Measurements from ENCODE around the gene NSRP1. TPM values are rescaled to one million over a fixed set of nuclear protein-coding genes. Genes with fewer than 3 reads are reported as not detected.
A peak's percentile ranks its signal among the peaks of the same experiment; 100 is the strongest.
"Not testable (repeated sequence)": the region's sequence is repeated elsewhere in the genome, so short reads cannot be mapped to it uniquely, and the experiment has no call there.

Gene NSRP1
- 19.5 TPM for total RNA-seq
- long read RNA-seq, transcript NSRP1-201 (7 exons, 2,541 nt) = major isoform, 12 of 17 reads
- long read RNA-seq, partial matches to known transcripts = 4 of 17 reads
- long read RNA-seq, other reads (novel, unspliced or antisense) = 0 of 17 reads

DNA sequence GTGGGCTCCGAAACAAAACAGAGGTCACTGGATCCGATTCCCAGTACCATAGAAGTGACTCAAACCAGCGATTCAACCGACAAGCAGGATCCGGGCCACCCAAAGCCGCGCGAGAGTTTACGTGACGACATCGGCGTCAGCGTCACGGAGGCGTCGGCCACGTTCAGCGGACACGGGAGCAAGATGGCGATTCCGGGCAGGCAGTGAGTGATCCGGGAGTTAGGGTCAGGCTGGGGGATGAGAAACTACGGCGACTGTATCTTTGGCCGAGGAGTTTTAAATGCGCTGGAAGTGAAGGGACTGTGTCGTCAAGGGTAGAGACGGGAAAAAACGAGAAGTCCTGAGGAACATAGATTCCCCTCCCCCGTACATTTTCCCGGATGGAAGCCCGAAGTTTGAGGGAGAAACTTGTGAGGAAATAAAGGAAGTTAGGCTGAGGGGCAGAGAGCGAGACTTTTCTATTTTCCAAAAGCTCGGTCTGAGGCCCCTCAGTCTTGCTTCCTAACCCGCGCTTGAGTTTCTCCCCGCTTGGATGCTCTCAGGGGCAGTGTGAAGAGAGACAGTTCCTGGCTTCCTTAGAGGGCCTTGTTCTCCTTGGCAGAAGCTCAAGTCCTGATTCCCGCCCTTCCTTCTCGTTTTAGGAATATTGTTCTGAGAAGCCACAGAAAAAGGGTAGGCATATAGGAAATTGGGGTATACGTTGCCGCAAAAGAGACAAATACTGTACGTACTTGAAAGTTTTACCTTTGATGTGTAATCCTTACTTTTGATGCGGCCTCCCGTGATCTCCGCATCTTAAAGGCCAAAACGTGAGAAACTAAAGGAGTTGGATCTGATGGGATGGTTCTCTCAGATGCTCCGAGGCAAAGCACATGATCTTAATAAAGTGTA lies at the start of gene NSRP1:
Gene NSRP1 (plus strand): TSS at position 156 of the 891 bp plus-strand sequence. CDS start 28 bp downstream, at position 184.
- peak; percentile 98 for DNase-seq (ENCODE audit: missing footprints)
- intact Hi-C loops (cut with DNase I) = no loop called here
- peak; percentile 97 for ATAC-seq

DNA sequence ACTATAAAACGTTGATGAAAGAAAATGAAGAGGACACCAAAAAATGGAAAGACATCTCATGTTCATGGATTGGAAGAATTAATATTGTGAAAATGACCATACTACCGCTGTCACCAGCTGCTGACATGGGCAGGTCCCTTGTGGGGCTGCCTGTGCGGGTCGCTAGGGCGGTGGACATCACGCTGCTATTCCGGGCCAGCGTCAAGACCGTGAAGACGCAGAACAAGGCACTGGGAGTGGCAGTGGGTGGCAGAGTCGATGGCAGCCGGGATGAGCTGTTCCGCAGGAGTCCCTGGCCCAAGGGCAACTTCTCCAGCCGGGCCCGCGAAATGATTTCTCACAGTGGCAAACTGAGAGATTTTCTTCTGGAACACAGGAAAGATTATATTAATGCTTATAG lies 48.2 kb upstream of the NSRP1 start:
- no peak for DNase-seq (ENCODE audit: missing footprints)
- intact Hi-C loops (cut with DNase I) = no loop called here
- ATAC-seq = no peak

DNA sequence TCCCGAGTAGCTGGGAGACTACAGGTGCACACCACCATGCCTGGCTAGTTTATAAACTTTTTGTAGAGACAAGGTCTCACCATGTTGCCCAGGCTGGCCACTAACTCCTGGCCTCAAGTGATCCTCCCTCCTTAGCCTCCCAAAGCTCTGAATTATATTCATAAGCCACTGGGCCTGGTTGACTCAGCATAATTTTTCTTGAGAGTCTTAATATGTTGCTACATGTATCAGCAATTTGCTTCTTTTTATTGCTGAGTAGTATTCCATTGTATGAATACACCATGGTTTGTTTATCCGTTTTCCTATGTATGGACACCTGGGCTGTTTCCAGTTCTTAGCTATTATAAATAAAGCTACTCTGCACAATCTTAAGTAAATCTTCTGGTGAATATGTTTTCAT lies 42.4 kb upstream of the NSRP1 start:
- DNase-seq (ENCODE audit: missing footprints) = no peak
- intact Hi-C loops (cut with DNase I) = no loop called here

DNA sequence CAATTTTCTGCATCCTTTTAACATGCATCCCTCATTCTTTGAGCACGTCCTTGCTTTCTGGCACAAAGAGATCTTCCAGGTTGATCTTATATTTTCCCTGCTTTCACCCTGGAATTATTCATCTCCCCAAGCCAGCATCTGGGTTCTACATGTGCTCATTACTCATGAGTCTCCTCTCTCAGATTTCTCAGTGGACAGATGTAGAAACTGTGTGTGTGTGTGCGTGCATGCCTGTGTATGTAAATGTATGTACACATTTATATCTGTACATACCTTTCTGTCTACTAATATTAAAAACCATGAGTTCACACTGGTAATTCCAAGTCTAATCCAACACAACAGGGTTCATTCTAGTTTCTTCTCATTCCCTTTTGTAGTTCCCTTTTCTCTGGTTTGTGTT lies 41.9 kb upstream of the NSRP1 start:
- intact Hi-C loops (cut with DNase I) = no loop called here
- DNase-seq (ENCODE audit: missing footprints) (no peak), ATAC-seq (no peak)

More for the DNA sequence above, 42.4 kb upstream of the NSRP1 start:
- no peak for ATAC-seq

DNA sequence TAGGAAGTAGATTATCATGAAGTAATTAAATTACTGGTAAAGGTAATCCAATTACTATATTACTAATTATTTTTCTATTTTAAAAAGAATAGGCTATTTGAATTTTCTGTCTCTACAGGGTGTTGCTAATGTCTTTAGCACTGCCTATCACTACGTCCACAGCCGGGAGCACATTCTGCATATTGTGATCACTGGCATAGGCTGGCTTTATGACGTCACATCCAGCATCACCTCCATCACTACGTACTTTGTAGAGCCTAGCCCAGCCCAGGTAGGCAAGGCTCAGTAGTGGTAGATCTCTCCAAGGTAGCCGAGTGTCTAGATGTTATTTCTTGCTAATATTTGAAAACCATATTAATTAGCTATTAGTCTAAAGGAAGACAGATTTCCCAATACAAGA lies 33.8 kb upstream of the NSRP1 start:
- no peak for DNase-seq (ENCODE audit: missing footprints)
- intact Hi-C loops (cut with DNase I) = no loop called here
- ATAC-seq = no peak

DNA sequence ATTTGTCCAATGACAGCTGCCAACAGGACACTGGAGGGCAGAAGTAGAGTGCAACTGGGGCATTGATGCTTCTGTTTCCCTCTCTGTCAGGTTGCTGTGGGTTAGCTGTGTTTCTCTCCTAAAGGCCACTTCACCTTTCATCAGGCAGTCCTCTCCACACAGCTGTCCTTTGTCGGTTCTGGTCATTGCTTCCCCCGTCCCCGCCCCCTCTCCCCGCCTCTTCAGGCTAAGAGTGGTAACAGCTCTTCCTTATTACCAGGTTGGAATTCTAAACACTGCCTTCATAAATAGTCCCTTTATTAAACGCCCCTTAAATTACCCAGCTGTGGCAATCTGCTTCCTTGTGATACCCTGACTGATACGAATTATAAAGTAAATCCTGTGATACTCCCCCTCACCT lies 31.8 kb upstream of the NSRP1 start:
- ATAC-seq = no peak
- no peak for DNase-seq (ENCODE audit: missing footprints)
- intact Hi-C loops (cut with DNase I) = no loop called here

GRCh38 chr17:30086896-30087295 lies 29.7 kb upstream of the NSRP1 start:
- no peak for DNase-seq (ENCODE audit: missing footprints)
- no peak for ATAC-seq
- intact Hi-C loops (cut with DNase I) = no loop called here

GRCh38 chr17:30087431-30087830 lies 29.2 kb upstream of the NSRP1 start:
- intact Hi-C loops (cut with DNase I); DNase-seq (ENCODE audit: missing footprints); ATAC-seq: not testable (repeated sequence)

GRCh38 chr17:30091121-30091670 lies 25.4 kb upstream of the NSRP1 start:
- no peak for DNase-seq (ENCODE audit: missing footprints)
- ATAC-seq = no peak
- intact Hi-C loops (cut with DNase I) = loop anchor here (10.0 kb wide), 1 partner anchor 286 kb away; no protein-coding TSS in a partner anchor

GRCh38 chr17:30091771-30092170 lies 24.8 kb upstream of the NSRP1 start:
- intact Hi-C loops (cut with DNase I) = loop anchor here (10.0 kb wide), 1 partner anchor 287 kb away; no protein-coding TSS in a partner anchor
- DNase-seq (ENCODE audit: missing footprints) = no peak
- no peak for ATAC-seq

DNA sequence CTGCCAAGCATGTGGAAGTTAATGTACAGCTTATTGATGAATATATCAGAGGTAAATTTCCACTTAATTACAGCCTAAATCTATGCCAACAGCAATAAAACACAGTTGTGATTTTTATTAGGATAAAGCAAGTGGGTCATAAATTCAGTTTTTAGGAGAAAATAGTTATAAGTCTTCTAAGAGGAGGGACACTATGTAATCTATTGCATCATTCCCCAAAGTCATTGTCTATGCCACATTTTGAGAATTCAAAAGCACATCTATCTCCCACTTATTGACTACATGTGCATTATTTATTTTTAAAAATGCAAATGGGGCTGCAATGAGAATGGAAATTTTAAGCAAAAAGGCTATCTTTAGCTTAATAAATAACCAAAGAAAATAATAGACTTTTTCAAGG lies 23.7 kb upstream of the NSRP1 start:
- intact Hi-C loops (cut with DNase I) = loop anchor here (10.0 kb wide), 1 partner anchor 288 kb away; no protein-coding TSS in a partner anchor
- DNase-seq (ENCODE audit: missing footprints) (no peak), ATAC-seq (no peak)

DNA sequence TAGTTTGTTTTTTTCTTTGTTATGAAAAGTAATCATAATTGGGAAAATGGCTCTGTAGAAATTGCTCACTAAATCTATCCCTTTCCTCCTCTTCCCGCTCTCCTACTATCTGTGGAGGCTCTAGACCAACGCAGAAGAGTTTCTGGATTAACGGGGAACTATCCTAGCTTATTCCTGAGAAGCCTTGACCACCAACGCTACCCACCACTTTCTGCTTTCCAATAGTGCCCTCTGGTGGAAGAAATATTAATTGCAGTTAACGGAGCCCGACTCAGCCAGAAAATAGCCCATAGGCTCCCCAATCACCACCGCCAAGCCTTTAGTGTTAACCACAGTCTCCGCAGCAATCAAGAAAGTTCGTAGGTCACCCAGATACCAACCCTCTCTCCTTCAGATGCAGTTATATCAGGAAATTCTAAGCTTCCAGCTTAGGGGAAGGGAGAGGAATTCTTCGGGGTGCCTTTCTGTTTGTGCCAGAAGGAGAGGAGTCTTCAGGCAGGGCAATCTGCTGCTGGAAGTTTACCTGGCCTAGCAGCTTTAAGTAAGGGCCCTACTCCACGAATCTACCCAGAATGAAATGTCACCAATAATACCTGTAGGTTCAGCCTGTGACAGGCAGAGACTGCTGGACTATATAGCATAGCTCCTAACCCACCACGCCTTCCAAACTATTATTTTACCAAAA lies 23.0 kb upstream of the NSRP1 start:
- peak; percentile 63 for ATAC-seq
- intact Hi-C loops (cut with DNase I) = loop anchor here (10.0 kb wide), 1 partner anchor 289 kb away; no protein-coding TSS in a partner anchor
- DNase-seq (ENCODE audit: missing footprints) = no peak

DNA sequence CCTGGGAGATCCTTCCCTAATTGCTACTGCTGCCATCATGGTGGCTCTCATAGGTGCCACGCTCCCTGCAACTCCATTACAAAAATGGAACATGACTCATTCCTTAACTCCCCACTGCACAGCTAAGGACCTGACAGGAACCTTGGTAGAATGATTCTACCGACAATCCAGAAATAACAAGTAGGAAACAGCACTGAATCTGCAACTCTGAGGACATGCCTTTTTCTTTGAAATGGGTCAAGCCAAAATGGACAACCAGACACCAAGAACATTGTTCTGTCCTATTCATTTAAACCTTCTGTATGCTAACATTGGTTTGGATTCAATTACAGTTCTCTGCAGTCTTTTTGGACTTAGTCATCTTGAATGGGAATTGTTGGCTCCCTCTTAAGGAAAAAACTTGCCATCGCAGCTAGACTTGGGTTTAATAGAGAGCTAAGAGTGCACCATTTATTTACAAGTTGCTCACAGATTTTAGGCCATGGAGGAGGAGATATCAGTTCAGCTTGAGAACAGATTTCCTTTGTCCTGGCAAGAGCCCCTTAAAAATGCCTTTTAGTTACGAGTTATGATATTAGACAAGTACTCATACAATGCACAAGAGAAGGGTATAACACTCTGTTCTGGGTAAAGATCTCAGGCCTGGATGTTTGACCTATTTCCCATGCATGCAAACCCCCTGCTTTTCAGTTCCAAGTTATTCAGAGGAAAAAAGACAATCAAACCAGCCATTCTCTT lies 20.9 kb upstream of the NSRP1 start:
- ATAC-seq (no peak), DNase-seq (ENCODE audit: missing footprints) (no peak)
- intact Hi-C loops (cut with DNase I) = loop anchor here (10.0 kb wide), 1 partner anchor 291 kb away; no protein-coding TSS in a partner anchor

- intact Hi-C loops (cut with DNase I) = loop anchor here (5.0 kb wide), 1 partner anchor 235 kb away; no protein-coding TSS in a partner anchor
- no peak for ATAC-seq
- DNase-seq (ENCODE audit: missing footprints) = no peak
Observed at GRCh38 chr17:30101686-30102390, 14.8 kb upstream of the NSRP1 start.

GRCh38 chr17:30103921-30104320 lies 12.7 kb upstream of the NSRP1 start:
- ATAC-seq = no peak
- DNase-seq (ENCODE audit: missing footprints) = no peak
- intact Hi-C loops (cut with DNase I) = loop anchor here (2.0 to 5.0 kb wide), 2 partner anchors 175 to 233 kb away; no protein-coding TSS in a partner anchor

- intact Hi-C loops (cut with DNase I) = loop anchor here (2.0 to 5.0 kb wide), 2 partner anchors 174 to 233 kb away; no protein-coding TSS in a partner anchor
- ATAC-seq (peak; percentile 97), DNase-seq (ENCODE audit: missing footprints) (peak; percentile 84)
Observed at GRCh38 chr17:30104575-30105339, 11.9 kb upstream of the NSRP1 start.

DNA sequence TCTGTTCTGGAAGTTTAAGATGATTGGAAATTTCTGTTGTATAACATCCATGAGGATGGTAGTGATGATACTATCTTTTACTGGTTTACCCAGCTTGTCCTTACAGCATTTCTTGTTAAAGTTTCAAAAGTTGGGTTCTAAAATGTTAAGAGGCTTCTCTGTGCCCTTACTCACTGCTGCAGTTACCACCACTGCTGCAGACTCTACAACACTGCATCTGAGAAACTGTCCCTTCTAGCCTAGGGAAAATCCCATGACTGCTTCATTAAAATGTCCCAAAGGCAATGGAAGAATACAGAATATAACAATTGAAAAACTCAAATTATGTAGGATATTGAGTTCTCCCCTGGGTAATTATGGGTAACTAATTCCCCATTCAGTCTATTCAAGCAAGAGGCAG lies 3.8 kb upstream of the NSRP1 start:
- DNase-seq (ENCODE audit: missing footprints) (no peak), ATAC-seq (no peak)
- intact Hi-C loops (cut with DNase I) = no loop called here

Data from Right ventricle myocardium inferior (tissue), 1 donor.